T47D (cell line): ENCODE data around the gene HNRNPH3.

Experiments used
- DNase-seq, 2 experiments: peaks; one replicate each; pipeline versions ENCODE4 v3.0.0 to v3.0.0-alpha.2; 2011 to 2012; ENCODE audit warnings: low read depth in 1 of 2, low spot score in 1 of 2
- JUND ChIP-seq: IDR thresholded peaks from 2 replicates; pipeline ENCODE4 v1.6.1; 2012; ENCODE audit warnings: low read depth
- in situ Hi-C: cut with HindIII; loops from 2 replicates; pipeline ENCODE4 v1.10.0; 2016; ENCODE audit warnings: low sequenced_read_pairs, low pct_unique_long_range_greater_than_20kb

HNRNPH3 gene, protein sequence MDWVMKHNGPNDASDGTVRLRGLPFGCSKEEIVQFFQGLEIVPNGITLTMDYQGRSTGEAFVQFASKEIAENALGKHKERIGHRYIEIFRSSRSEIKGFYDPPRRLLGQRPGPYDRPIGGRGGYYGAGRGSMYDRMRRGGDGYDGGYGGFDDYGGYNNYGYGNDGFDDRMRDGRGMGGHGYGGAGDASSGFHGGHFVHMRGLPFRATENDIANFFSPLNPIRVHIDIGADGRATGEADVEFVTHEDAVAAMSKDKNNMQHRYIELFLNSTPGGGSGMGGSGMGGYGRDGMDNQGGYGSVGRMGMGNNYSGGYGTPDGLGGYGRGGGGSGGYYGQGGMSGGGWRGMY

GRCh38 chr10:68331455-68332258 lies at the start of gene HNRNPH3:
Gene HNRNPH3, plus strand, starts transcription at chr10:68332064. Its CDS starts 5,158 bp downstream, at chr10:68337222.
- in situ Hi-C loops, result no loop called here
- peak; percentile 88 to 99 for DNase-seq
- TF ChIP-seq JUND, result 0 out of 2 replicates have a peak, but pooled peaks have one; percentile 23

DNA sequence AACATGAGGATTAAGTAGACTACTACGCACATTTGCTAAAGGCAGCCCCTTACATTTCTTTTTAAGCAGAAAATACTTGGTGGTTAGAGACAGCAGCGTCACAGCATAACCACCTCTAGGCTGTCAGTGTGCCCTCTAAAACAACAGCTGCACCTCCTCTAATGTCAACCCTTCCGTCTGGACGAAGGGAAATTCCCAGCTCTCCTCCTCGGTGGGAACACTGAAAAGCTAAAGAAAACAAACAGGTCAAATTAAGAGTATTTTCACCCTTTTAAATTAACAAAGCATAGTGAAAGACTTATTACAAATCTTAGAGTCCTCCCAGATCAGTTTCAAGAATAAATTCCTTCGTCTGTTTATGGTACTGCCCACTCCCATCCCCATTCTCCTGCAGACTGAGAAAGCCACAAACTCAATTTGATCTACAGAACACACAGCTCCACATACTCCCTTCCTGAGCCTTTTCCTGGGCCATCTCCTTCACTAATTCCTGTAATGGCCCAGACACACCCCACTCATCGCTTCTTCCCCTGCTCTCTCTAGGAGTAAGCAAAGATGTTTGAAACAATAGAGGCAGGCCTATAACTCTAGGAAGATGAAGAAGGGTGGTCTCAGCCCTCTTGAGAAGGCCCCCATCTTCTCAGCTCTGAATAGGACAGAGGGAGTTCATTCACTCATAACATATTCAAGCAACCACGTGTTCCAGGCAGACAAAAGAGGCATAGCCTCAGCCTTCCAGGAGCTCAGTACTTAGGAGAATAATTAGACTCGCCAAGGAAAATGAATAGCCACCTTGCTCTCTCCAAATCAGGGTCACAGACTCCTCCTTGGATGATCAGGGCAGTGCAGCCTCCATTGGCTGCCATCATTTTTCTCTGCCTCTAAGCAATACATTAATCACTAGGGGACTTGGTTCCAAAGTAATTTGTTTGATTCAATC lies 47.5 kb upstream of the HNRNPH3 start:
- no peak for DNase-seq
- no peak for TF ChIP-seq JUND
- in situ Hi-C loops, result no loop called here

DNA sequence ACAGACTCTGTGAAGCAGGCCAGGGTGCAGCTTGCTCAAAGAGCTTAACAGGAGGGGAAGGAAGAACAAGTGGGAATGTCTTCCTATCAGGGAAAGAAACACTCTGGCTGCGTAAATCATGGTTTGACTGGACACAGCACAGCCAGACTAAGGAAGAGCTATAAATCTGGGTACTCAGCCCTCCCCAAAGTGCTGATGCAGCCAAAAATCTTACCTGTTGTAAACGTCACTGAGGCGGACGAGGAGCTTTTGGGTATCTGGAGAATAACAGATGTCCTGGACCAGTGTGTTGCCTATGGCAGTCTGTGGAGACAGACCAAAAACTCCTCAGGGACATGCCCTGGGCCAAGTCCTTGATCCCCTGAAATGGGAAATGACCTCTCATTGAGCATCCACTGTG lies 43.1 kb upstream of the HNRNPH3 start:
- in situ Hi-C loops, result no loop called here
- no peak for TF ChIP-seq JUND
- DNase-seq, result no peak

DNA sequence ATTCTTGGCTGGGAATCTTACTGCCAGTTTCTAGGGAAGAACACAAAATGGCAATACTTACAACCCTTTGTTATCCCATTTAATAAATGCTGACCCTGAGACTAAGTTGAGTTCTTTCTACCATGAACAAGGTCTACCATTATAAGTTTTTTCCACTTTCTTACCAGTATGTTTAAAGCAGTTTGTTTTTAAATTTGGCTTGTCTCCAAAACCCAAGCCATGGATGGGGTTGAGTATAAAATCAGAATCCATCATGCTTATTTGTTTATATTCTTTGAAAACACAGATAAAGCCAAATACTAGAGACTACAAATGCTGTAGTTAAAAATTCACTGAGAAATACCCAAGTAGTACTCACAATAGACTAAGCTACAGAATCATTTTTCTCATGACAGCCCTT lies 41.1 kb upstream of the HNRNPH3 start:
- no peak for DNase-seq
- no peak for TF ChIP-seq JUND
- in situ Hi-C loops, result no loop called here

- in situ Hi-C loops, result no loop called here
- TF ChIP-seq JUND, result no peak
- no peak for DNase-seq
Observed at GRCh38 chr10:68296843-68297663, 34.8 kb upstream of the HNRNPH3 start.

GRCh38 chr10:68301301-68301700 lies 30.6 kb upstream of the HNRNPH3 start:
- in situ Hi-C loops, result no loop called here
- TF ChIP-seq JUND, result no peak
- DNase-seq, result no peak

GRCh38 chr10:68301790-68302502 lies 29.9 kb upstream of the HNRNPH3 start:
- no peak for TF ChIP-seq JUND
- in situ Hi-C loops, result no loop called here

GRCh38 chr10:68302503-68302823 lies 29.4 kb upstream of the HNRNPH3 start:
- no peak for TF ChIP-seq JUND
- in situ Hi-C loops, result no loop called here
- no peak for DNase-seq

More at GRCh38 chr10:68301790-68302502, 29.9 kb upstream of the HNRNPH3 start:
- peak; percentile 43 to 74 for DNase-seq

GRCh38 chr10:68302871-68303270 lies 29.0 kb upstream of the HNRNPH3 start:
- no peak for DNase-seq
- no peak for TF ChIP-seq JUND
- in situ Hi-C loops, result no loop called here

DNA sequence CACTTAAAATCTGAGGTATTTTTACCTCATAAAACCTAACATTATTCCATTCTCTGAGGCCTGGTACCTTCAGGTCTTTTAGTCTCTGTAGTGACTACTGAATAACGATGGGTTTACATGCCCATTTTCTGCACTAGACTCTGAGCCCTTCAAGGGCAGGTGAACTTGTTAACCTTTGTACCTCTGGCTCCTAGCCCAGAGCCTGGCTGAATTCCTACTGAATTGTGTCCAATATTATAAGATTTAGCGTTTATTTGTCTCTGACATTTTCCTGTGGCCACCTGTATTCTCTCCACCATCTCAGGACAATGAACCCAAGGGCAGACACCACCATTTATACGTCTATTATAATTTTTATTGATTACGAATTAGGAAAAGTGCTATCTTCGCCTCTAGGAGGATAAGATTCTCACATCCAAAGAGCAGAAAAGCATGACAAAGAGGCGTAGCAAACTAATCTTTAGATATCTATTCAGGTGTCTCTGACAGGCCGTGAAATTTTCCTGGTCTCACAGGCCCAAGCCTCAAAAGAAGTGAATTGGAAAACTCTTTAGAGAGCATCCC lies 27.9 kb upstream of the HNRNPH3 start:
- in situ Hi-C loops, result no loop called here
- TF ChIP-seq JUND, result no peak
- no peak for DNase-seq

- in situ Hi-C loops, result no loop called here
- no peak for TF ChIP-seq JUND
- no peak for DNase-seq
Observed at GRCh38 chr10:68305854-68306253, 26.0 kb upstream of the HNRNPH3 start.
